ENCODE results near the gene SETD6.

SETD6 gene

GRCh38 chr16:58485184-58485887 is 30.0 kb upstream of the SETD6 start (continued):
- TF ChIP-seq ZBTB49 (tag by site-specific recombination; IDR thresholded peaks at IDR 0.05; ENCODE audit: low read depth) (no peak), ZNF24 (tag by site-specific recombination; IDR thresholded peaks at IDR 0.05) (no peak), ZNF211 (tag by site-specific recombination; IDR thresholded peaks at IDR 0.05; ENCODE audit: low read depth) (no peak), ZNF600 (tag by site-specific recombination; IDR thresholded peaks at IDR 0.05) (no peak), ZNF510 (tag by site-specific recombination; IDR thresholded peaks at IDR 0.05; ENCODE audit: insufficient replicate concordance) (no peak), ZNF292 (tag by site-specific recombination; IDR thresholded peaks at IDR 0.05; ENCODE audit: borderline replicate concordance, low read depth) (no peak), ZSCAN4 (tag by site-specific recombination; IDR thresholded peaks at IDR 0.05) (no peak), ZNF530 (tag by site-specific recombination; IDR thresholded peaks at IDR 0.05; ENCODE audit: low read depth) (no peak)

- POLR2A ChIA-PET = interaction anchor here (1.0 kb wide), 1 partner anchor 151 kb away, joined by 4 read pairs; no protein-coding TSS in a partner anchor
- Histone ChIP-seq H3K4me1 (ENCODE audit: control insufficient read depth, insufficient read depth, low read length) (no peaks in the 10 kb centered on the region), H3K9me3 (ENCODE audit: control insufficient read depth, insufficient read depth, low read depth, low read length) (no peaks in the 10 kb centered on the region), H3K27ac (ENCODE audit: extremely low read depth, low read depth, low read length) (no peak overlapping the region), H3K36me3 (ENCODE audit: control insufficient read depth in 2 of 2, insufficient read depth in 1 of 2, low read length in 2 of 2) (no peaks in the 10 kb centered on the region), H3K4me3 (ENCODE audit: low read depth, low read length) (no peak overlapping the region)
- CTCF ChIA-PET = interaction anchor here (0.5 to 6.2 kb wide), 38 partner anchors 10 to 913 kb away, joined by 3 to 140 read pairs (median 4); no protein-coding TSS in a partner anchor
- TF ChIP-seq MYNN (tag by site-specific recombination; IDR thresholded peaks at IDR 0.05; ENCODE audit: borderline replicate concordance) (no peak), IKZF3 (tag by site-specific recombination; IDR thresholded peaks at IDR 0.05) (peak; percentile 61; the same call in 1 of the 2 replicates), ZBTB17 (tag by site-specific recombination; IDR thresholded peaks at IDR 0.05) (peak; percentile 46), ZNF660 (tag by site-specific recombination; IDR thresholded peaks at IDR 0.05) (peak; percentile 75; the same call in 1 of the 2 replicates), ZNF404 (tag by site-specific recombination; IDR thresholded peaks at IDR 0.05) (no peak), ZNF837 (tag by site-specific recombination; IDR thresholded peaks at IDR 0.05) (no peak), ZNF37A (tag by site-specific recombination; IDR thresholded peaks at IDR 0.05) (no peak), PRDM10 (tag by site-specific recombination; IDR thresholded peaks at IDR 0.05) (peak; percentile 41), ZNF654 (tag by site-specific recombination; IDR thresholded peaks at IDR 0.05; ENCODE audit: low read depth) (peak; percentile 76), ZXDB (tag by site-specific recombination; IDR thresholded peaks at IDR 0.05) (0 out of 2 replicates have a peak, but pooled peaks have one; percentile 18), ZNF76 (tag by site-specific recombination; IDR thresholded peaks at IDR 0.05; ENCODE audit: borderline replicate concordance, low read depth) (no peak), CTCF (tag by site-specific recombination; IDR thresholded peaks at IDR 0.05) (peak; percentile 99), ZBTB1 (tag by site-specific recombination; IDR thresholded peaks at IDR 0.05) (no peak), ZNF530 (tag by site-specific recombination; IDR thresholded peaks at IDR 0.05; ENCODE audit: low read depth) (no peak), ZNF621 (tag by site-specific recombination; IDR thresholded peaks at IDR 0.05) (no peak), OVOL3 (tag by site-specific recombination; IDR thresholded peaks at IDR 0.05) (no peak), ZBTB49 (tag by site-specific recombination; IDR thresholded peaks at IDR 0.05; ENCODE audit: low read depth) (no peak)
Measured at GRCh38 chr16:58487566-58488351, 27.6 kb upstream of the SETD6 start.
